Progenitor cell of endocrine pancreas (in vitro differentiated cells): ENCODE data around the gene BTRC. TPM values are rescaled to one million over a fixed set of nuclear protein-coding genes. Genes with fewer than 3 reads are reported as not detected.

Experiments used
- DNase-seq: peaks from one replicate; pipeline ENCODE4 v3.0.0; 2021; ENCODE audit warnings: low spot score; ENCODE audit not compliant: unreplicated experiment
- H3K27ac Mint-ChIP-seq: 2 replicates; pipeline ENCODE4 v1.8.0; 2021; ENCODE audit warnings: mild to moderate bottlenecking, moderate library complexity, mixed read lengths
- H3K27me3 Mint-ChIP-seq: 2 replicates; pipeline ENCODE4 v1.8.0; 2021; ENCODE audit warnings: mixed read lengths
- H3K36me3 Mint-ChIP-seq: 2 replicates; pipeline ENCODE4 v1.8.0; 2022; ENCODE audit warnings: mixed read lengths; ENCODE audit not compliant: insufficient read depth
- H3K4me1 Mint-ChIP-seq: 2 replicates; pipeline ENCODE4 v1.8.0; 2021; ENCODE audit warnings: low read depth, mixed read lengths
- H3K4me3 Mint-ChIP-seq: 2 replicates; pipeline ENCODE4 v1.8.0; 2021; ENCODE audit warnings: low read depth, mild to moderate bottlenecking, moderate library complexity, mixed read lengths
- H3K9me3 Mint-ChIP-seq: 2 replicates; pipeline ENCODE4 v1.8.0; 2021; ENCODE audit warnings: low read depth, mixed read lengths
- total RNA-seq: library from RNA; stranded (reverse); gene quantifications from 2 replicates; pipeline ENCODE4 v1.2.1, GENCODE V29; 2021
- TF ChIP-seq, protein P1 (sequence below): fragments of 200-600 bp; sonication (generic); IDR thresholded peaks from one replicate; pipeline ENCODE4 v1.5.0; 2021; ENCODE audit warnings: antibody characterized with exemption, mild to moderate bottlenecking; ENCODE audit not compliant: unreplicated experiment

The BTRC gene
- total RNA-seq, 1 donor from 2014 or later = 46.5 TPM

GRCh38 chr10:101550965-101551364, 197.0 kb downstream of the BTRC start:
- no peaks in the 10 kb centered on the region for H3K27me3 Mint-ChIP-seq
- H3K27ac Mint-ChIP-seq = no peak overlapping the region
- DNase-seq = no peak
- H3K36me3 Mint-ChIP-seq = peaks cover 28% of the 10 kb centered on the region
- no peak overlapping the region for H3K4me3 Mint-ChIP-seq
- H3K9me3 Mint-ChIP-seq = peaks cover 7% of the 10 kb centered on the region
- H3K4me1 Mint-ChIP-seq = no peaks in the 10 kb centered on the region
- TF ChIP-seq, protein P1, sequence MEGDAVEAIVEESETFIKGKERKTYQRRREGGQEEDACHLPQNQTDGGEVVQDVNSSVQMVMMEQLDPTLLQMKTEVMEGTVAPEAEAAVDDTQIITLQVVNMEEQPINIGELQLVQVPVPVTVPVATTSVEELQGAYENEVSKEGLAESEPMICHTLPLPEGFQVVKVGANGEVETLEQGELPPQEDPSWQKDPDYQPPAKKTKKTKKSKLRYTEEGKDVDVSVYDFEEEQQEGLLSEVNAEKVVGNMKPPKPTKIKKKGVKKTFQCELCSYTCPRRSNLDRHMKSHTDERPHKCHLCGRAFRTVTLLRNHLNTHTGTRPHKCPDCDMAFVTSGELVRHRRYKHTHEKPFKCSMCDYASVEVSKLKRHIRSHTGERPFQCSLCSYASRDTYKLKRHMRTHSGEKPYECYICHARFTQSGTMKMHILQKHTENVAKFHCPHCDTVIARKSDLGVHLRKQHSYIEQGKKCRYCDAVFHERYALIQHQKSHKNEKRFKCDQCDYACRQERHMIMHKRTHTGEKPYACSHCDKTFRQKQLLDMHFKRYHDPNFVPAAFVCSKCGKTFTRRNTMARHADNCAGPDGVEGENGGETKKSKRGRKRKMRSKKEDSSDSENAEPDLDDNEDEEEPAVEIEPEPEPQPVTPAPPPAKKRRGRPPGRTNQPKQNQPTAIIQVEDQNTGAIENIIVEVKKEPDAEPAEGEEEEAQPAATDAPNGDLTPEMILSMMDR = no peak

DNA sequence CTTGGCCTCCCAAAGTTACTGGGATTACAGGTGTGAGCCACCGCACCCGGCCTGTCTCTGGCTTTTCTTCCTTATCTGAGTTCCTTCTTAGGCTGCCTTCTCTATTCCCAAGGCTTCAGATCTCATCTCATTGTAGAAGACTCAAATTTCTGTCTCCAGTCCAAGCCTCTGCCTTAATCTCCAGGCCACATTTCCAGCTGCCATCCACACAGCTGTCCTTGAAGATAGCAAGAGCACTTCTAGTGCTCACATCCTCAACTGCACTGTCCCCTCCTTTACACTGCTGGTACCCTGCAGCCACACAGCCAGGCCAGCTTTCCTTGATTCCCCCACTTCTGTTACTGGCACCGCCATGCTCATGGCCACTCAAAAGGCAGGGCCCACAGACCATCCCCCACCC, 198.5 kb downstream of the BTRC start:
- H3K27ac Mint-ChIP-seq = no peak overlapping the region
- DNase-seq = no peak
- H3K27me3 Mint-ChIP-seq = no peaks in the 10 kb centered on the region
- peaks cover 20% of the 10 kb centered on the region for H3K36me3 Mint-ChIP-seq
- no peaks in the 10 kb centered on the region for H3K9me3 Mint-ChIP-seq
- no peaks in the 10 kb centered on the region for H3K4me1 Mint-ChIP-seq
- TF ChIP-seq, protein P1 = no peak
- no peak overlapping the region for H3K4me3 Mint-ChIP-seq

GRCh38 chr10:101557541-101557940, 203.6 kb downstream of the BTRC start:
- Mint-ChIP-seq H3K27ac (no peak overlapping the region), H3K9me3 (no peaks in the 10 kb centered on the region), H3K4me3 (no peak overlapping the region), H3K4me1 (no peaks in the 10 kb centered on the region), H3K36me3 (peaks cover 7% of the 10 kb centered on the region), H3K27me3 (no peaks in the 10 kb centered on the region)
- TF ChIP-seq, protein P1 = no peak
- no peak for DNase-seq

DNA sequence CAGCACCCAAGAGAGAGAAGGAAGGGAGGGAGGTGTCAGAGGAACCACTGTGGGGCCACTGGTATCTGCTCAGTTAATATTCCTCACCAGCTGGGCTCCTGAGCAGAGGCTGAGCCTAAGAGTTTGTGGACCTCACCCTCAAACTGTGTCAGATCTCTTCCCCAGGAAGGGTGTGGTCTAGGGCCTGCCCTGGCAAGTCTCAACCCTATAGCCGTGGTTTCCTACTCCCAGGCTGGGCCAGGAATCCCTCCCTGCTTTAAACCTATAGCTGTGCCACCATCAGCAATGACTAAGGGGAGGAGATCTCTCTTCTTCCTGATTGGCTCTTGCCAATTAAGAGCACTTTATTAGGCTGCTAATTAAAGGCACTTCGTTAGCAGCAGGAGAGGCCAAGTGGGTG, 204.2 kb downstream of the BTRC start:
- Mint-ChIP-seq H3K27me3 (peaks cover 5% of the 10 kb centered on the region), H3K36me3 (peaks cover 1% of the 10 kb centered on the region), H3K4me3 (no peak overlapping the region), H3K9me3 (no peaks in the 10 kb centered on the region), H3K4me1 (no peaks in the 10 kb centered on the region), H3K27ac (no peak overlapping the region)
- TF ChIP-seq, protein P1 = no peak
- no peak for DNase-seq

DNA sequence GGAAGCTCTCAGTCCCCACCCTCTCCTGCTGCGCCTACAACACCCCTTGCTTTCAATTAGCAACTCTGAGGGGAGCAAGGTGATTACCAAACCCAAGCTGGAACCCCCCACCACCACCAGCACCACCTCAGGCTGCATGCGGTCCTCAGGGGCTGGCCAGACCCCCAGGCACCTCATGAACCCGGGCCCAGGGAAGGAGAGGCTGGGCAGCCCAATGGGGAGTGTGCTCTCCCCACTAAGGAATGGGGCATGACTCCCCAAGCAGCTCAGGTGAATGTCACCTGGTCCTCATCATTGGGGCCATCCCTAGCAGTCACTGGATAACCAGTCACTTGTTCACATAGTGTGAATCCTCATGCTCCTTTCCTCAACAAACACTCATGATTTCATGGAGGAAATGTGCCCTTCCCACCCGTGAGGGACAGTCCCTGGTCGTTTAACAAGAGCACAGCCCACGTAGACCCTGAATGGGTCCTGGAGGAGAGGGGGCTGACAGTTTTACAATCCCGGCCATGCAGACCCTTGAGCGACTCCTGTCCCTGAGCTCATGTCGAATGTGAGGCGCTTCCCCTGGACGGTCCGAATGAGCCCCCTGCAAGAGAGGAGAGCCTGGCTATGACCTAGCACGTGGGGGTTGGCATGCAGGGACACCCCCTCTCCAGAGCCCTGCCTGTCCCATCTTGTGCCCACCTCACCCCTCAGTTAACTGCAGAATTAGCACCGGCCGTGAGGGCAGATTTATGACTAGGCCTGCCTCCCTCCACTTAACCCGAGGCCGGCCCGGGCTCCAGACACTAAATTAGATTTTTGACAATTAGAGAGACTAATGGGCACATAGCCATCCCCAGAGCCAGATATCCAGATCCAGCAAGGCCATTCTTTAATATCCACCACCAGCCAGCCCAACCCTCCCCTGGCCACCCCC, 205.0 kb downstream of the BTRC start:
- no peaks in the 10 kb centered on the region for H3K9me3 Mint-ChIP-seq
- DNase-seq = no peak
- H3K4me3 Mint-ChIP-seq = no peak overlapping the region
- H3K36me3 Mint-ChIP-seq = no peaks in the 10 kb centered on the region
- H3K4me1 Mint-ChIP-seq = no peaks in the 10 kb centered on the region
- peaks cover 12% of the 10 kb centered on the region for H3K27me3 Mint-ChIP-seq
- no peak overlapping the region for H3K27ac Mint-ChIP-seq
- TF ChIP-seq, protein P1 = no peak
